ENCODE data around the gene OTOGL.
"Not testable (repeated sequence)": the region's sequence is repeated elsewhere in the genome, so short reads cannot be mapped to it uniquely, and the experiment has no call there.

OTOGL gene

GRCh38 chr12:80293759-80294158 is 194.4 kb downstream of the OTOGL start:
- DNase-seq = no peak

DNA sequence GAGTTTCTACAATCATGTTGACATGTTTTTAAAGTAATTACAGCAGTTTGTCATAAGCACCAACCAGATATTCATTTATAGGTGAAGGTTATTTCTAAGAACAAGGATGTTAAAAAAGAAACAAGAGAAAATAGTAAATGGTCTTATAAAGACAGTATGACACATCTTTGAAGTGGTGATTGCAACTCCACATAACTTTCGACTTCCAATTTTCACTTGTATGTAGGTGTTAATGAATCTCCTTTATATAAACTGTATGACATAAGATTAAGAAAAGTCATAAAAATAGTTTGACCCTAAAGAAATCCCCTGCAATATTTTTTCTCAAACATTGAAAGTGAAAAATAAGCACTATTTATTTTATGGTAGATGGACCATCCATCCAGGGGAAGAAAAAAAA is 199.9 kb downstream of the OTOGL start:
- DNase-seq = no peak

- no peak for DNase-seq
Measured at GRCh38 chr12:80299976-80300375, 200.6 kb downstream of the OTOGL start.

DNA sequence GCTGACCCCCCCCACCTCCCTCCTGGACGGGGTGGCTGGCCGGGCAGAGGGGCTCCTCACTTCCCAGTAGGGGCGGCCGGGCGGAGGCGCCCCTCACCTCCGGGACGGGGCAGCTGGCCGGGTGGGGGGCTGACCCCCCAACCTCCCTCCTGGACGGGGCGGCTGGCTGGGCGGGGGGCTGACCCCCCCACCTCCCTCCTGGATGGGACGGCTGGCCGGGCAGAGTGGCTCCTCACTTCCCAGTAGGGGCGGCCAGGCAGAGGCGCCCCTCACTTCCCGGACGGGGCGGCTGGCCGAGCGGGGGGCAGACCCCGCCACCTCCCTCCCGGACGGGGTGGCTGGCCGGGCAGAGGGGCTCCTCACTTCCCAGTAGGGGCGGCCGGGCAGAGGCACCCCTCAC is 208.1 kb downstream of the OTOGL start:
- not testable (repeated sequence) for DNase-seq

DNA sequence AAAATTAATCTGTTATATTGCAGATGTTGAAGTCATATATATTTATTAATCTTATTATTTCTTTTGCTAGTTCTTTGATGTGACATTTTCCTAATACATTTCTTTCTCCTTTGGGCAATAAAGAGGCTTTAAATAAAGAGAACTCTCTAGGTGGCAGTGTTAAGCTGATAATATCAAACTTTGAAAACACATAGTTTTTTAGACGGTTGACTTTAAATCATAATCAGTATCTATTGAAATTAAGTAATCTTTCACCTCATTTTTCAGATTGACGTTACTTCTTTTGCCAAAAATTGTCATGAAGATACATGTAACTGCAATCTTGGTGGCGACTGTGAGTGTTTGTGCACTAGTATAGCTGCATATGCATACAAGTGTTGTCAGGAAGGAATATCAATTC is 213.9 kb downstream of the OTOGL start:
- no peak for DNase-seq

- DNase-seq = no peak
Measured at GRCh38 chr12:80314741-80315140, 215.4 kb downstream of the OTOGL start.

DNA sequence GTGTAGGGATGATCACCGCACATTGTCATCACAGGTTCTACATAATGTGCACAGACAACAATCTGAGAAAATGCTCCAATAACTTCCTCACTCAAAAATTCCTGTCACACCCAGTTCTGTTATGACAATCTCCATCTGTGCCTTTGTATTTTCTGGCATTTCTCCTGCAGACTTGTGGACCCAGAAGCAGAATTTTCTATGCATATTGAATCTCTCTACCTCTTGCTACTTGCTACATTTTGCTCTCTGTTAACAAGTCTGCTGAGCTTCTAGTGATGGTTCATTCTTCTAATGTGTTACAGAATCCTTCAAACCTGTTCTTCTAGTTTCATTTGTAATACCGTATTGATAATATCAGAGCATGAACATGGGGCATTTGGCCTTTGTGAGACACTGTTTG is 216.9 kb downstream of the OTOGL start:
- no peak for DNase-seq

DNA sequence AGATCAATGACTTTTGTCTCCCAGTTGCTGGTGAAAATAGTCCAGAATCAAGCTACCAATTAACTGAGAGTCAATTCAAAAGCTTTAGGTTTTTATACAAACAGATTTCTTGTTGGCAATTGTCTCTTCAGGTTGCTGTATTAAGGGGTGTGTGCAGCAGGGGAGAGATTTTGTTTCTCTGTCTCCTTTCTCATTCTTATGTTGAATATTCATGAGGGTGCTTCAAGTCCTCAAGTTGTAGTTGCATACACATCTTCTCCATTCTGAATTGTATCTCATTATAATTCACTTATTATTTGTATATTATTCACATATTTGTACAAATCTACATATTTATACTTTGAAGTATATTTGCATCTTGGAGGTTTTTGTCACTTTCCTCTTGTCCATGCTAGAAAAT is 218.0 kb downstream of the OTOGL start:
- DNase-seq = no peak

- DNase-seq = no peak
Measured at GRCh38 chr12:80317899-80318298, 218.6 kb downstream of the OTOGL start.

- DNase-seq = no peak
Measured at GRCh38 chr12:80320121-80320678, 220.9 kb downstream of the OTOGL start.

GRCh38 chr12:80321653-80322052 is 222.3 kb downstream of the OTOGL start:
- no peak for DNase-seq

DNA sequence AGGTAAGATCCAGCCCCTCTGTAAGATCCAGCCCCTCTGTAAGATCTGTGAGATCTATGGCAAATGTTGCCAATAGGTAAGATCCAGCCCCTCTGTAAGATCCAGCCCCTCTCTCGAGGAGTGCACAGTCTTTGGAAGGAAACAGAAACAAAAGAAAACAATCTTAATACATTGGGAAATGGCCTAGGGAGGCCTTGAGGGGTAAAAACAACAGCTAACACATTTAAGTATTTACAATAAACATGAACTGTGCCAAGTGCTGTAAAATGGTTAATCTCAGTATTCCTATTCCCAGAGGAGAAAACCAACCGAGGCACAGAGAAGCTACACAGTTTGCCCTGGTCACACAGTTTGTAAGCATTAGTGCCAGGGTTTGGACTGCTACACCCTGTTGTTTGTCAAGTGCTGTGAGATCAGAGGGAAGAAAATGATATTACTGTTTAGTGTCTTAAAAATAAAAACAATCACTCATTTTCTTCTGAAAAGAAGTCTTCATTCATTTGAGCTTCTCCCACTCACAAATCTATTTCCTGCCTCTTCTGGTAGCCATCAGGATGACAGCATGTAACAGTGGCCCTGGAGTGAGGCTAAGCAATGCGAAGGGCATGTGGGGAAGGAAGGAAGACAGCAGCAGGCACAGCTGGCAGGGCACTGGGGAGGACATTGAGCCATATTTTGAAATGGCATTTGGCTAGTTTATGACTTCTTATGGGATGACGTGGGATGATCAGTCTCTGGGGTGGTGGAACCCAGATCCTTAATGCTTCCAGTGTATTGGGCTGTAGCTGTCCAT is 226.0 kb downstream of the OTOGL start:
- no peak for DNase-seq

DNA sequence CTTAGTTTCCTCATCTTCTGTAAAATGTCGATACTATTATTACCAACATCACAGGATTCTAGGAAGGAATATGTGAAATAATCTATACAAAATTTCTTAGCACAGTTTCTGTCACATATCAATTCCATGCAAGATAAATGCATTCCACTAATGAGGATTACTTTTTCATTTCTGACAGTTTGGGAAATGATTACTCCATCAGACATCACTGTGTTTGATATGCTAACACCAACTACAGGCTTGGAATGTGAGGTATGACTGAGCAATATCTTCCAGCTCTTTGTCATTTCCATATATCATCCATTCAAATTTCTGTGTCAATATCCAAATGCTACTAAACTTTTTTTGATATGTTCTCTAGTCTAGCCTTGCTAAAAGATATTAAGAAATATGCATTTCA is 233.5 kb downstream of the OTOGL start:
- DNase-seq = no peak

DNA sequence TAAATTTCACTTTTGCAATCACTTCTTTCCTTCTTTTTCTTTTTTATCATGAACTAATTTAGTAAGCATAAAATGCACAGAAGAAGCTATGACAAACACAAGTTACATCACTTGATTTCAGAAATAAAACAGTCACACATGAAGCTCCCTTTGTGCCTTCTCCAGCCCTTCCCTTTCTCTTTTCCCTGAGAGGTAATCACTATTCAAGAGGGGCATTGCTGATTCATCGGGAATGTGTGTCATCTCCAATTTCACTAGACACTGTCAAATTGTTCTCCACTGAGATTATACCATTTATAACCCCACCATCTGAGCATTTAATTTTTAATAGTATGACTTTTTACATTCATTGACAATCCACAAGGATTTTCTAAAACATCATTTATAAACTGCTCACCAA is 253.1 kb downstream of the OTOGL start:
- DNase-seq = no peak

DNA sequence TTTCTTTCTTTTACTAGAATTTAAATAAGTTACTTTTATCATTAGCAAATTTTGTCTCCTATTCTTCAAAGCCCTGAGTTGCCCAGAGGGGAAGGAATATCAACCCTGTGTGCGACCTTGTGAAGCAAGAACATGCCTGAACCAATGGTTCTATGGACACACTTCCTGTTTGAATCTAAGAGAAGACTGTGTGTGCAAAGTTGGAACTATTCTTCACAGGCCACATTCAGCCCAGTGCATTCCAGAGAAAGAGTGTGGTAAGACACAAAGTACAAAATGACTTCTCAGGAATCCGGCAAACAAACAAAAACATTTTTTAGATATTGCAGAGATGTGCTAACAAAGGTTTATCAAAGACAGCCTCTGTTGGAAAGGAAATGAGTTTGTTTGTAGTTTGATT is 253.9 kb downstream of the OTOGL start:
- DNase-seq = no peak

DNA sequence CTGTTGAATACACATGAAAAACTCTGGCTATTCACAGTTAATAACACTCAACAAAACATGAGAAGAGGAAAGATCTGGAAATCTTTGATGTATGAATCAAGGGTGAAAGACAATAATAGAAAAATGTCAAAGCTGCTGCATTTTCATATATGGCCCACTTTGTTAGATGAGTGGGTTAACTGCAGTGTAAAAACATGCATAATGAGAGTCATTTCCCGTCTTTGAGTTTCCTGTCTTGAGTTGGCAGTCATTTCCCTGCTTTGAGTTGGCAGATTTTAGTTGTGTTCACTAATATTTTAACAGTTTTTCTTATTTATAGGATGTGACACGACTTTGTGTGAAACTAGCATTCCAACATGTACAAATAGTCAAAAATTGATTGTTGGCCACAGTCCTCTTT is 256.8 kb downstream of the OTOGL start:
- no peak for DNase-seq

DNA sequence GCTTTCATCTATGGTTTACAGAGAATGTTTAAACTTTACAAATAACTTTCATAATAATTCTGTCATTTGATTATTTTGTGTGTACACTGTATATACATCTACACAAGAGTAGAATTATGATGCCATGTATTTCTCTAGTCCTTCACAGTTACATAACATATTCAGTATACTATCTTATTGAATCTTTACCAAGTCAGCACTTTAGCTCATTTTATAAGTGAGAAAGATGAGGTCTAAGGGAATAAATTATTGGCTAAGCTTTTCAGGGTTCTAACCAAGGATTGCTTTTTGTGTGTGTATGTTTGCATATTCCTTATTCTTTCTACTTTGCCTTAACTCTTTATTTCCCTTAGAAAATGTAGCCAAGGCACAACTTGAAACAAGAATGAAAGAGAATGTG is 260.4 kb downstream of the OTOGL start:
- DNase-seq = no peak

DNA sequence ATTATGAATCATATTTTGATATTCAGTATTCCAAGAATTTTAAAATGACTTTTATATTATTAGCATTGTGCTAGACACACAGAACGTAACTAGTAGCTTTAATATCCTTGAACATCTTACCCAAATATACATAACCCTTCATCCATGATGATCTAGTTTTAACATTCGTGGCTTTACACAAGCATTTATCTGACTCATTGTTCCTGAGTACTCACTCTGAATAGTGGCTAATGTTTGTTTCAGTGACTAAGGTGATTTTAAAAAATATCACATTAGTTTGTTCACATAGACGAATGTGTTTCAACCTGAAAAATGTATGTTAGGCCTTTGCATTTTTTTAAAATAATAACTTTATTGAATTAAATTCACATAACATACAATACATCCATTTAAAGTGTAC is 264.7 kb downstream of the OTOGL start:
- no peak for DNase-seq

- no peak for DNase-seq
Measured at GRCh38 chr12:80373666-80374065, 274.3 kb downstream of the OTOGL start.

DNA sequence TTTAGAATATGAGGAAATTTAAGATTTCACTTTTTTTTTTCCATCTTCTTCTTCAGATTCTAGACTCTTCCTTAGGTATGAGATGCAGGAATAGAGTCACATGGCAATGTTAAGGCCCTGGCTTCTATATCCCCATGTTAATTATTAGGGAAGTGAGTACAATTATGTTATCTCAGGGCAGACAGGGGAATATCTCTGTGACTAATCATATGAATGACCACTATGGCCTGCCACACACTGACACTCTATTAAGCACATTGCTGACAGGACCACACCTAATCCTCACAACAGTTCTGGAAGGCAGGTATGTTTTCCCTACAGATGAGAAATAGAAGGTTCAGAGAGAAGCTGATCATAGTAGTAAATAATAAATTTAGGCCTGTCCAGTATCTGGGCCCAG is 275.3 kb downstream of the OTOGL start:
- DNase-seq = no peak

DNA sequence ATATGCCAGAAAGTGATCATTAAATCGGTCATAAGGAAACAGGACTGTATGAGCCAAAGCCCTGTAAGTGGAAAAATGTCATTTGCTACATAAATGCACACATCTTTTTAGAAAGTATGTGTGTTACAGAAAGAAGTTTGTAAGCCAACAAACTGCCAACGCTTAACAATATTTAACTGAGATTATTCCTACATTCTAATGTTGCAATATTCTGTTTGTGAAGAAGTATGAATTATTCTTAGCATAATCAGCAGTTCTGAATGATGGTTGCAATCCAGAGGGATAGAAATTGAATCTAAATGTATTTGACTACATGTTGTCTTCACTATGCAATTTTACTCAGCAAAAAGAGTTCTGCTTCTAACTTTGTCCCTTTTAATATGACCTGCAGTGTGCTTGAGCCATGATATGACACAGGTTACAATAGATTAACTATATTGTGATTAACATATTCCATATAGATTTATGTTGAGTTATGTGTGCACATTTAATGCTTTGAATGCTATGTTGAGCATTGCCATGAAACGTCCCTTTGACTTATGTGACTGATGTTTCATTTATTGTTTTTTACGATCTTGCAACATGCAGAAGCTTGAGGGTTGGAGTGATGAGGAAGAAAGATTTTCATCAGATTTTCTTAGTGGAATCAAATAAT is 277.9 kb downstream of the OTOGL start:
- DNase-seq = no peak

- no peak for DNase-seq
Measured at GRCh38 chr12:80381121-80381520, 281.8 kb downstream of the OTOGL start.

- no peak for DNase-seq
Measured at GRCh38 chr12:80382254-80382653, 282.9 kb downstream of the OTOGL start.

DNA sequence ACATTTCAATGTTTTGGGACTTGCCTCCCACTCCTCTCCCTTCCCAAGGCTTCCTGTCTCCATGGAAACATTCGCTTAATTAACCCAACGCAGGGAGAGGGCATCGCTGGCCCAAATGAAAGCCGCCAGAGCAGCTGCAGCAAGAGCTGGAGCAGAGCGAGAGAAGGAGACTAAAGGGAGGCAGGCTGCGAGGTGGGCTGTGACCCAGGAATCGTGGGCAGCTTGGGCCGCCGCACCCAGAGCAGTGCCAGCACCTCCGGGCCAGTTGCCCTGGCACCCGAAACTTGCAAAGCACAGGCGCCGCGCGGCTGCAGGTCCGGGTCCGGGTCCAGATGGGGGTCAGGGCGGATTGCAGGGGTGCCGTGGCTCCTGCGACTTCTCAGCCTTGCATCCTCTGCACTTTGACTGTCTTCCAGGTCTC is 301.2 kb downstream of the OTOGL start:
- DNase-seq = no peak
